ENCODE measurements around the gene GLS.
A peak's percentile ranks its signal among the peaks of the same experiment; 100 is the strongest.

GRCh38 chr2:190948671-190949070 lies 68.0 kb downstream of the GLS start:
- peak in 1 of 3 donors; percentile 8 for TF ChIP-seq POLR2A (IDR thresholded peaks at IDR 0.05)
- no peak for TF ChIP-seq CTCF (IDR thresholded peaks at IDR 0.05)

All from body of pancreas (tissue), 4 donors.